Right kidney (tissue), 9 donors: ENCODE measurements around the gene LPAR5.

Experiments used
- DNase-seq: peaks from one replicate; pipeline ENCODE4 v3.0.0-alpha.2; 2016
- long read RNA-seq, 8 donors: transcript quantifications; one replicate each; lab custom pipeline, GENCODE V29; 2026

Gene LPAR5
- long read RNA-seq, donor 1, partial matches to known transcripts: 0 of 1 reads
- long read RNA-seq, donor 1, other reads (novel, unspliced or antisense): 0 of 1 reads
- long read RNA-seq, donor 2: 0 reads
- long read RNA-seq, donor 3: 0 reads
- long read RNA-seq, donor 4: 0 reads
- long read RNA-seq, donor 5: 0 reads
- long read RNA-seq, donor 6: 0 reads
- long read RNA-seq, donor 7: 0 reads
- long read RNA-seq, donor 8: 0 reads

- no peak for DNase-seq
These were observed at the start of gene LPAR5 for GRCh38 chr12:6635856-6636531. LPAR5 (minus strand) TSS chr12:6635959; CDS start chr12:6621248, 14,711 bp downstream.

GRCh38 chr12:6684609-6685008 lies 48.9 kb upstream of the LPAR5 start:
- no peak for DNase-seq

GRCh38 chr12:6676962-6677361 lies 41.2 kb upstream of the LPAR5 start:
- DNase-seq: no peak

GRCh38 chr12:6672143-6672542 lies 36.4 kb upstream of the LPAR5 start:
- DNase-seq: no peak

GRCh38 chr12:6667559-6668210 lies 31.9 kb upstream of the LPAR5 start:
- no peak for DNase-seq

GRCh38 chr12:6666211-6666610 lies 30.5 kb upstream of the LPAR5 start:
- no peak for DNase-seq

GRCh38 chr12:6664902-6665301 lies 29.1 kb upstream of the LPAR5 start:
- DNase-seq: no peak

GRCh38 chr12:6662906-6663742 lies 27.4 kb upstream of the LPAR5 start, which contains the start of gene ING4:
ING4 (minus strand) TSS chr12:6663119; CDS start chr12:6663101, 18 bp downstream.
- peak; percentile 84 for DNase-seq

- DNase-seq: no peak
These were observed 26.8 kb upstream of the LPAR5 start for GRCh38 chr12:6662602-6662905.

GRCh38 chr12:6653987-6654386 lies 18.2 kb upstream of the LPAR5 start:
- DNase-seq: no peak

GRCh38 chr12:6653342-6653741 lies 17.6 kb upstream of the LPAR5 start:
- no peak for DNase-seq

- no peak for DNase-seq
These were observed 16.6 kb upstream of the LPAR5 start for GRCh38 chr12:6652391-6652790.

- DNase-seq: no peak
These were observed 15.1 kb upstream of the LPAR5 start for GRCh38 chr12:6650832-6651231.

GRCh38 chr12:6647083-6647604 lies 11.4 kb upstream of the LPAR5 start, which contains the start of gene ACRBP:
ACRBP (minus strand) TSS chr12:6647432; CDS start chr12:6647366, 66 bp downstream.
- peak; percentile 79 for DNase-seq

- DNase-seq: no peak
These were observed 10.7 kb upstream of the LPAR5 start for GRCh38 chr12:6646276-6647082.

GRCh38 chr12:6644903-6645302 lies 9.1 kb upstream of the LPAR5 start:
- no peak for DNase-seq

GRCh38 chr12:6644257-6644596 lies 8.5 kb upstream of the LPAR5 start:
- DNase-seq: no peak

GRCh38 chr12:6643569-6644256 lies 8.0 kb upstream of the LPAR5 start:
- DNase-seq: no peak

GRCh38 chr12:6641131-6641530 lies 5.4 kb upstream of the LPAR5 start:
- no peak for DNase-seq

- no peak for DNase-seq
These were observed 4.7 kb upstream of the LPAR5 start for GRCh38 chr12:6640497-6640896.

- DNase-seq: no peak
These were observed 3.5 kb upstream of the LPAR5 start for GRCh38 chr12:6639151-6639801.
